GM12878 (cell line): ENCODE results near the gene ZDHHC11B. TPM values are rescaled to one million over a fixed set of nuclear protein-coding genes. Genes with fewer than 3 reads are reported as not detected.

Source experiments
- ATAC-seq: fragments of 200-7000 bp; cut with Tn5 transposase; 3 replicates; pipeline ENCODE4 v1.9.1; 2020; ENCODE audit warnings: mild to moderate bottlenecking, moderate library complexity
- BruUV-seq: library from RNA; stranded (reverse); fragments of 400-500 nt; replicated peaks from 2 replicates; lab custom pipeline; 2021; lab: Mats Ljungman, UMichigan
- CTCF ChIA-PET: fragments of 300-600 bp; sonication (Branson Sonifier 250); formaldehyde crosslinking; extraction: SDS; loops from one replicate; lab custom pipeline; 2021; ENCODE audit warnings: inconsistent platforms; lab: Yijun Ruan, JAX
- POLR2A ChIA-PET: fragments of 350-600 bp; formaldehyde crosslinking; extraction: SDS; loops from one replicate; lab custom pipeline; 2021; ENCODE audit warnings: inconsistent platforms; lab: Charles Lee
- RAD21 ChIA-PET: fragments of 300-600 bp; sonication (Branson Sonifier 250); formaldehyde crosslinking; loops from one replicate; lab custom pipeline; 2023; ENCODE audit warnings: antibody characterized with exemption; ENCODE audit not compliant: unreplicated experiment; lab: Charles Lee
- SMC1A ChIA-PET: fragments of 300-600 bp; sonication (Branson Sonifier 250); formaldehyde crosslinking; loops from one replicate; lab custom pipeline; 2023; ENCODE audit not compliant: unreplicated experiment, uncharacterized antibody; lab: Charles Lee
- DNase-seq: peaks from one replicate; pipeline ENCODE4 v3.0.0-alpha.2; 2011; ENCODE audit warnings: low read depth, low spot score
- FAIRE-seq: peaks from 3 replicates; lab custom pipeline; 2011; peaks lifted over from hg19 to GRCh38; lab: Jason Lieb, UNC
- H2AFZ ChIP-seq: 2 replicates; pipeline ENCODE4 v1.6.0; 2011; ENCODE audit warnings: low read depth, low read length, control low read depth; ENCODE audit not compliant: control insufficient read depth
- H3K27ac ChIP-seq: 2 replicates; pipeline ENCODE4 v1.5.1; 2011; ENCODE audit warnings: control low read depth; ENCODE audit not compliant: control insufficient read depth, insufficient read depth
- H3K27me3 ChIP-seq, 2 experiments: replicated peaks in 1 of 2; 2 replicates each; pipeline versions ENCODE4 v1.6.0 to v1.6.1; 2011; ENCODE audit warnings: low read length in 1 of 2; ENCODE audit not compliant: control insufficient read depth in 2 of 2, insufficient read depth in 2 of 2
- H3K36me3 ChIP-seq, 2 experiments: 2 replicates each; pipeline ENCODE4 v1.5.1; 2011; ENCODE audit warnings: low read length in 1 of 2; ENCODE audit not compliant: control insufficient read depth in 2 of 2, insufficient read depth in 2 of 2
- H3K4me1 ChIP-seq: 2 replicates; pipeline ENCODE4 v1.6.1; 2011; ENCODE audit warnings: mild to moderate bottlenecking, low read length, moderate library complexity, mixed read lengths; ENCODE audit not compliant: control insufficient read depth, insufficient read depth
- H3K4me2 ChIP-seq: 2 replicates; pipeline ENCODE4 v1.6.0; 2011; ENCODE audit warnings: control low read depth; ENCODE audit not compliant: control insufficient read depth, insufficient read depth
- H3K4me3 ChIP-seq: fragments of 200-600 bp; sonication (generic); 2 replicates; pipeline ENCODE4 v1.5.1; 2016
- H3K79me2 ChIP-seq: 2 replicates; pipeline ENCODE4 v1.6.0; 2011; ENCODE audit warnings: low read length; ENCODE audit not compliant: control insufficient read depth, insufficient read depth
- H3K9ac ChIP-seq: 2 replicates; pipeline ENCODE4 v1.8.0; 2011; ENCODE audit warnings: low read length, control low read depth, mixed read lengths; ENCODE audit not compliant: control insufficient read depth, insufficient read depth
- H3K9me3 ChIP-seq: replicated peaks from 3 replicates; pipeline ENCODE4 v1.5.1; 2011; ENCODE audit warnings: mild to moderate bottlenecking, low read length; ENCODE audit not compliant: control insufficient read depth, insufficient read depth
- H4K20me1 ChIP-seq: 2 replicates; pipeline ENCODE4 v1.6.0; 2011; ENCODE audit not compliant: control insufficient read depth, insufficient read depth
- SIX5 ChIP-seq: IDR thresholded peaks from 2 replicates; pipeline ENCODE4 v1.6.1; 2011; ENCODE audit warnings: mild to moderate bottlenecking, low read depth, low read length, moderate library complexity; ENCODE audit not compliant: severe bottlenecking
- SUZ12 ChIP-seq: fragments of 200-600 bp; sonication (generic); IDR thresholded peaks from one replicate; pipeline ENCODE4 v1.6.1; 2018; ENCODE audit warnings: antibody characterized with exemption, mild to moderate bottlenecking; ENCODE audit not compliant: unreplicated experiment
- TARDBP ChIP-seq: IDR thresholded peaks from 2 replicates; pipeline ENCODE4 v1.6.1; 2016; ENCODE audit warnings: borderline replicate concordance
- TCF7 ChIP-seq: IDR thresholded peaks from 2 replicates; pipeline ENCODE4 v1.6.1; 2014; ENCODE audit warnings: antibody characterized with exemption, borderline replicate concordance
- YY1 ChIP-seq: IDR thresholded peaks from 2 replicates; pipeline ENCODE4 v1.6.1; 2011; ENCODE audit warnings: low read depth, mild to moderate bottlenecking, low read length
- WGBS: methylation state at CpG from one replicate; pipeline ENCODE4 v1.1.6; 2016; ENCODE audit warnings: low lambda C conversion rate; ENCODE audit not compliant: insufficient replicate concordance, insufficient coverage; ENCODE audit errors: missing lambda C conversion rate; 5-methylcytosine and 5-hydroxymethylcytosine counted together
- in situ Hi-C: fragments of 300-500 bp; cut with MboI; formaldehyde crosslinking; loops from 9 replicates; pipeline ENCODE4 v1.14.3; 2018; ENCODE audit warnings: mixed read lengths
- intact Hi-C: fragments of 100-400 bp; cut with micrococcal nuclease; formaldehyde crosslinking; loops from one replicate; pipeline ENCODE4 v1.14.2; 2022; ENCODE audit not compliant: unreplicated experiment
- polyA plus RNA-seq, 11 experiments: library from polyadenylated mRNA; depleted of rRNA in 4 of 11; unstranded in 6 of 11; stranded (reverse) in 5 of 11; fragments of >200 nt; fragmentation: Nextera tagmentation in 4 of 11; fragmentation: Illumina TruSeq in 1 of 11; extraction: Ambion mirVana in 4 of 11; extraction: Trizol in 1 of 11; gene quantifications; 1 replicate in 1 of 11; 2 replicates in 10 of 11; pipeline versions ENCODE4 v1.2.1 to v1.2.3, GENCODE V29; 2011 to 2016; ENCODE audit warnings: inconsistent platforms in 2 of 11, missing spikeins in 2 of 11, low read depth in 1 of 11
- total RNA-seq, 4 experiments: library from RNA; depleted of rRNA in 3 of 4; stranded (reverse); fragments of >200 nt in 3 of 4; fragmentation: Illumina TruSeq in 1 of 4; extraction: Trizol in 1 of 4; gene quantifications; 2 replicates each; pipeline versions ENCODE4 v1.2.1 to v1.2.3, GENCODE V29; 2013 to 2021
- TF ChIP-seq, protein P1 (sequence below): fragments of 150-350 bp; IDR thresholded peaks from 2 replicates; pipeline ENCODE4 v1.6.1; 2016; ENCODE audit warnings: low read depth, low read length

ZDHHC11B gene
- total and polyA plus RNA-seq, 10 of the 15 experiments (the other 5 are each of a cell fraction or from before 2014, with no cell fraction given): 0.01 to 0.10 (median 0.09) TPM; not detected in 7

DNA sequence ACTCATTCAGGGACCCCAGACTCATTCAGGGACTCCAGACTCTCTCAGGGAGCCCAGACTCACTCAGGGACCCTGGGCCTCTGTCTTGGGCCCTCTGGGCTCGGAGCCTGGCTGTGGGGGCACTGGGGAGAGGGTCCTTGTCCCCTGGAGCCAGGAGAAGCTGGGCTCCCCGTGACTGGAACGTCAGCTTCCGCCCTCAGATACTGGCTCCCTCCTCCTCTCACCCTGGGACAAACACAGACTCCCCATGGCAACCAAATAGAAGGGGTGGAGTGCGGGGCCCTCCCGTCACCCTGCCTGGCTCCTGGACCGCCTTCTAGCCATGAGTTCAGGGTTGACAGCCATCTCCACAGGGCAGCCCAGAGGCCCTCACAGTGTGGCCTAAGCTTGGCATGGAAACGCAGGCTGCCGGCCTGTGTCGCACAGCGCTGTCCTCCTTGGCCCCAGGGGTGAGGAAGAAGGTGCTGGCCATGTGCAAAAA lies 27.6 kb downstream of the ZDHHC11B start (continued):
- TF ChIP-seq SUZ12: no peak
- TF ChIP-seq, protein P1, sequence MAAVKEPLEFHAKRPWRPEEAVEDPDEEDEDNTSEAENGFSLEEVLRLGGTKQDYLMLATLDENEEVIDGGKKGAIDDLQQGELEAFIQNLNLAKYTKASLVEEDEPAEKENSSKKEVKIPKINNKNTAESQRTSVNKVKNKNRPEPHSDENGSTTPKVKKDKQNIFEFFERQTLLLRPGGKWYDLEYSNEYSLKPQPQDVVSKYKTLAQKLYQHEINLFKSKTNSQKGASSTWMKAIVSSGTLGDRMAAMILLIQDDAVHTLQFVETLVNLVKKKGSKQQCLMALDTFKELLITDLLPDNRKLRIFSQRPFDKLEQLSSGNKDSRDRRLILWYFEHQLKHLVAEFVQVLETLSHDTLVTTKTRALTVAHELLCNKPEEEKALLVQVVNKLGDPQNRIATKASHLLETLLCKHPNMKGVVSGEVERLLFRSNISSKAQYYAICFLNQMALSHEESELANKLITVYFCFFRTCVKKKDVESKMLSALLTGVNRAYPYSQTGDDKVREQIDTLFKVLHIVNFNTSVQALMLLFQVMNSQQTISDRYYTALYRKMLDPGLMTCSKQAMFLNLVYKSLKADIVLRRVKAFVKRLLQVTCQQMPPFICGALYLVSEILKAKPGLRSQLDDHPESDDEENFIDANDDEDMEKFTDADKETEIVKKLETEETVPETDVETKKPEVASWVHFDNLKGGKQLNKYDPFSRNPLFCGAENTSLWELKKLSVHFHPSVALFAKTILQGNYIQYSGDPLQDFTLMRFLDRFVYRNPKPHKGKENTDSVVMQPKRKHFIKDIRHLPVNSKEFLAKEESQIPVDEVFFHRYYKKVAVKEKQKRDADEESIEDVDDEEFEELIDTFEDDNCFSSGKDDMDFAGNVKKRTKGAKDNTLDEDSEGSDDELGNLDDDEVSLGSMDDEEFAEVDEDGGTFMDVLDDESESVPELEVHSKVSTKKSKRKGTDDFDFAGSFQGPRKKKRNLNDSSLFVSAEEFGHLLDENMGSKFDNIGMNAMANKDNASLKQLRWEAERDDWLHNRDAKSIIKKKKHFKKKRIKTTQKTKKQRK: no peak
- TF ChIP-seq TCF7: no peak
- no peak for TF ChIP-seq YY1
- no peak for TF ChIP-seq TARDBP

DNA sequence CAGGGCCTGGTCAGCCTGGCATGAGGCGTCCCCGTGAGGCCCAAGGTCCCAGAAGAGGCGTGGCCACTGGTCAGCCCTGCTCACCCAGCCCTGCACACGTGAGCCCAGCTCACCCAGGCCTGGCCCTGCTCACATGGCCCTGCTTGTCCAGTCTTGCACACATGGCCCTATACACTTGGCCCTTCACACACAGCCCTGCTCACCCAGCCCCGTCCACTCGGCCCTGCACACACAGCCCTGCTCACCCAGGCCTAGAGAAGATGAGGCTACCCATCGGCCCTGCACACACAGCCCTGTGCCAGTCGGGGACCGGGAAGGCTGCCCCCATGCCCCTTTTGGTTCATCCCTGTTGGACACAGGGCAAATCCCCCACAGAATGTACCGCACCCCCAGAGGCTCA lies 28.4 kb downstream of the ZDHHC11B start:
- in situ Hi-C loops (no loop called here), intact Hi-C loops (no loop called here)
- POLR2A ChIA-PET: no interaction called here
- FAIRE-seq (no peak), DNase-seq (no peak), ATAC-seq (no peak)
- Histone ChIP-seq H3K27me3 (no peaks in the 10 kb centered on the region), H3K27ac (no peak overlapping the region), H2AFZ (no peak overlapping the region), H3K36me3 (no peaks in the 10 kb centered on the region), H3K9ac (no peak overlapping the region), H3K79me2 (no peaks in the 10 kb centered on the region), H3K4me1 (no peaks in the 10 kb centered on the region), H3K9me3 (no peaks in the 10 kb centered on the region), H4K20me1 (no peaks in the 10 kb centered on the region), H3K4me2 (no peak overlapping the region), H3K4me3 (no peak overlapping the region)
- no TSS peak for BruUV-seq
- SMC1A ChIA-PET: no interaction called here
- RAD21 ChIA-PET: no interaction called here
- 10% methylated on average over 10 of the region's 10 CpGs for WGBS
- CTCF ChIA-PET: no interaction called here
- TF ChIP-seq SIX5: no peak
